ENCODE measurements around the gene GPR137.

DNA sequence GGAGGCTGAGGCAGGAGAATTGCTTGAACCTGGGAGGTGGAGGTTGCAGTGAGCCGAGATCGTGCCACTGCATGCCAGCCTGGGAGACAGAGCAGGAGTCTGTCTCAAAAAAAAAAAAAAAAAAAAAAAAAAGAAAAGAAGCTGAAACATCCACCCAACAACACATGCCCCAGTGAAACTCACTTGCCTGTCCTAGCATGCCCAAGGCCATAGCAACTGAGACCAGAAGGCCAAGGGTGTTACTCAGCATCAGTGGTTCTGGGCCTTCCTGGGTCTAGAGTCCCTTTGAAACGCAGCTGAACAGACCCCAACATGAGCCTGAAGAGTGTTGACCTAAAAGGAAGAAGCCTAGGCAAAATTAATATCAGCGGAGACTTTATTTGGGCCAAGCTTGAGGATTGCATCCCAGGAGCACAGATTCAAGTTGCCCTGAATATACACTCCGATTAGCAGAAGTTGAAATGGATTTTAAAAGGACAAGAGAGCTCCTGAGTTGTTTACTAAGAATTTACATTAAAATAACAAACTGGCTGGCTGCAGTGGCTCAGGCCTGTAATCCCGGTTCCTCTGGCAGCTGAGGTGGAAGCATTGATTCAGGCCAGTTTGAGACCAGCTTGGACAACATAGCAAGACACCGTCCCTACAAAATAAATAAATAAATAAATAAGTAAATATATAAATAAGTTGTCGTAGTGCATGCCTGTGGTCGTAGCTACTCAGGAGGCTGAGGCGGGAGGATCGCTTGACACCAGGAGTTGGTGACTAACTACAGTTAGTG, 39.2 kb downstream of the GPR137 start:
- TF ChIP-seq, protein P1, sequence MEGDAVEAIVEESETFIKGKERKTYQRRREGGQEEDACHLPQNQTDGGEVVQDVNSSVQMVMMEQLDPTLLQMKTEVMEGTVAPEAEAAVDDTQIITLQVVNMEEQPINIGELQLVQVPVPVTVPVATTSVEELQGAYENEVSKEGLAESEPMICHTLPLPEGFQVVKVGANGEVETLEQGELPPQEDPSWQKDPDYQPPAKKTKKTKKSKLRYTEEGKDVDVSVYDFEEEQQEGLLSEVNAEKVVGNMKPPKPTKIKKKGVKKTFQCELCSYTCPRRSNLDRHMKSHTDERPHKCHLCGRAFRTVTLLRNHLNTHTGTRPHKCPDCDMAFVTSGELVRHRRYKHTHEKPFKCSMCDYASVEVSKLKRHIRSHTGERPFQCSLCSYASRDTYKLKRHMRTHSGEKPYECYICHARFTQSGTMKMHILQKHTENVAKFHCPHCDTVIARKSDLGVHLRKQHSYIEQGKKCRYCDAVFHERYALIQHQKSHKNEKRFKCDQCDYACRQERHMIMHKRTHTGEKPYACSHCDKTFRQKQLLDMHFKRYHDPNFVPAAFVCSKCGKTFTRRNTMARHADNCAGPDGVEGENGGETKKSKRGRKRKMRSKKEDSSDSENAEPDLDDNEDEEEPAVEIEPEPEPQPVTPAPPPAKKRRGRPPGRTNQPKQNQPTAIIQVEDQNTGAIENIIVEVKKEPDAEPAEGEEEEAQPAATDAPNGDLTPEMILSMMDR (conservative IDR thresholded peaks at IDR 0.05; ENCODE audit: low read depth in 2 of 2) = no peak
- TF ChIP-seq ZNF331 (CRISPR knock-in tag; IDR thresholded peaks at IDR 0.05; ENCODE audit: low read depth) (no peak), EZH2 (IDR thresholded peaks at IDR 0.05; ENCODE audit: low read depth, unreplicated experiment) (no peak), POLR2AphosphoS5 (IDR thresholded peaks at IDR 0.05; ENCODE audit: low read depth) (no peak), REST (IDR thresholded peaks at IDR 0.05; ENCODE audit: unreplicated experiment) (no peak), EZH2phosphoT487 (IDR thresholded peaks at IDR 0.05; ENCODE audit: unreplicated experiment) (no peak), ZNF114 (CRISPR knock-in tag; IDR thresholded peaks at IDR 0.05) (no peak), STAT1 (IDR thresholded peaks at IDR 0.05; ENCODE audit: unreplicated experiment) (no peak), JUNB (IDR thresholded peaks at IDR 0.05; ENCODE audit: unreplicated experiment) (no peak), NANOG (IDR thresholded peaks at IDR 0.05; ENCODE audit: borderline replicate concordance) (no peak), CREB1 (CRISPR knock-in tag; IDR thresholded peaks at IDR 0.05; ENCODE audit: low read depth) (no peak), ETS1 (IDR thresholded peaks at IDR 0.05) (no peak), ZNF462 (CRISPR knock-in tag; IDR thresholded peaks at IDR 0.05) (no peak)

Measured in GM23338 (cell line).